Measurements from ENCODE around the gene HECTD4. TPM values are rescaled to one million over a fixed set of nuclear protein-coding genes. Genes with fewer than 3 reads are reported as not detected.

Gene HECTD4
- total RNA-seq, 1 experiment from 2014 or later: 65.7 TPM

DNA sequence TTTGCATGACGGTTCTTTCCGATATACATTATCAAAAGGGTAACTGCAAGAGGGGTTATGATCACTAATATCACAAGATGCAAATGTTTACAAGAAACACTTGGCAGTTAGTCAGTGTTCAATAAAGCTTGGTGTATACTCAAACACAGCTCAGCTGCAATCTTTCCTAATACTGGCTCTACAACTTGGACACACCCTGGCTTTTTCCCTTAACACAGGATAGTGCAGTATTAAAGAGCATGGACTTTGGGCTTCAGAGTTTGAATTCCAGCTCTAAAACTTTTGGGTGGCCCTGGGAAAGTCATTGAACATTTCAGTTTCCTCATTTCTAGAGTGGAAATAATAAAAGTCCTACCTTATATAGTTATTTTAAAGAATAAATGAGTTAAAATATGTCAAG, 107.0 kb downstream of the HECTD4 start:
- H3K9me3 Mint-ChIP-seq (ENCODE audit: low read depth, unreplicated experiment): no peaks in the 10 kb centered on the region
- CTCF ChIA-PET: no interaction called here
- no peak overlapping the region for H3K4me3 Mint-ChIP-seq (ENCODE audit: low read depth, unreplicated experiment)
- no peak overlapping the region for H3K27ac Mint-ChIP-seq (ENCODE audit: unreplicated experiment)
- DNase-seq: no peak
- H3K27me3 Mint-ChIP-seq (ENCODE audit: unreplicated experiment): no peaks in the 10 kb centered on the region
- BruUV-seq (replicated peaks): no TSS peak
- intact Hi-C loops (cut with micrococcal nuclease; ENCODE audit: unreplicated experiment): loop anchor here (5.0 kb wide), 1 partner anchor 112 kb away; no protein-coding TSS in a partner anchor
- TF ChIP-seq, protein P1, sequence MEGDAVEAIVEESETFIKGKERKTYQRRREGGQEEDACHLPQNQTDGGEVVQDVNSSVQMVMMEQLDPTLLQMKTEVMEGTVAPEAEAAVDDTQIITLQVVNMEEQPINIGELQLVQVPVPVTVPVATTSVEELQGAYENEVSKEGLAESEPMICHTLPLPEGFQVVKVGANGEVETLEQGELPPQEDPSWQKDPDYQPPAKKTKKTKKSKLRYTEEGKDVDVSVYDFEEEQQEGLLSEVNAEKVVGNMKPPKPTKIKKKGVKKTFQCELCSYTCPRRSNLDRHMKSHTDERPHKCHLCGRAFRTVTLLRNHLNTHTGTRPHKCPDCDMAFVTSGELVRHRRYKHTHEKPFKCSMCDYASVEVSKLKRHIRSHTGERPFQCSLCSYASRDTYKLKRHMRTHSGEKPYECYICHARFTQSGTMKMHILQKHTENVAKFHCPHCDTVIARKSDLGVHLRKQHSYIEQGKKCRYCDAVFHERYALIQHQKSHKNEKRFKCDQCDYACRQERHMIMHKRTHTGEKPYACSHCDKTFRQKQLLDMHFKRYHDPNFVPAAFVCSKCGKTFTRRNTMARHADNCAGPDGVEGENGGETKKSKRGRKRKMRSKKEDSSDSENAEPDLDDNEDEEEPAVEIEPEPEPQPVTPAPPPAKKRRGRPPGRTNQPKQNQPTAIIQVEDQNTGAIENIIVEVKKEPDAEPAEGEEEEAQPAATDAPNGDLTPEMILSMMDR (IDR thresholded peaks at IDR 0.05; ENCODE audit: unreplicated experiment): no peak
- no peaks in the 10 kb centered on the region for H3K4me1 Mint-ChIP-seq (ENCODE audit: low read depth, unreplicated experiment)
- no peaks in the 10 kb centered on the region for H3K36me3 Mint-ChIP-seq (ENCODE audit: insufficient read depth, unreplicated experiment)

DNA sequence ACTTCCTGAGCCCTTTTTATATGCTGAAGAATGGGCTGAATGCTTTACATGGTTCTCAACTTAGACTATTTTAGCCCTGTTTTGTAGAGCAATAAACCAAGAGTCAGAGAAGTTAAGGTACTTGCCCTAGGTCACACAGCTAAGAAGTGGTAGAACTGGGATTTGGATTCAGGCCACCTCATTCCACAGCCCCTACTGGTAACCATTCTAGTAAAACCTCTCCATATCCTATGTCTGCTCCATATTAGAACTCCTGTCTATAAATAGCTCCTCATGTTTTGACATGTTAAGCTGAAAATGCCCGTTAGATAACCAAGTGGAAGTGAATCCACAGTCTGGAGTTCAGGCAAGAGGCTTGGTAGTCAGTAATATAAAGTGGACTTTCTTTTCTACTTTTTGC, 111.6 kb downstream of the HECTD4 start:
- CTCF ChIA-PET: no interaction called here
- Mint-ChIP-seq H3K4me1 (ENCODE audit: low read depth, unreplicated experiment) (no peaks in the 10 kb centered on the region), H3K9me3 (ENCODE audit: low read depth, unreplicated experiment) (no peaks in the 10 kb centered on the region), H3K27me3 (ENCODE audit: unreplicated experiment) (no peaks in the 10 kb centered on the region), H3K36me3 (ENCODE audit: insufficient read depth, unreplicated experiment) (no peaks in the 10 kb centered on the region), H3K4me3 (ENCODE audit: low read depth, unreplicated experiment) (no peak overlapping the region), H3K27ac (ENCODE audit: unreplicated experiment) (no peak overlapping the region)
- TF ChIP-seq, protein P1 (IDR thresholded peaks at IDR 0.05; ENCODE audit: unreplicated experiment): no peak
- intact Hi-C loops (cut with micrococcal nuclease; ENCODE audit: unreplicated experiment): no loop called here
- no peak for DNase-seq
- no TSS peak for BruUV-seq (replicated peaks)

DNA sequence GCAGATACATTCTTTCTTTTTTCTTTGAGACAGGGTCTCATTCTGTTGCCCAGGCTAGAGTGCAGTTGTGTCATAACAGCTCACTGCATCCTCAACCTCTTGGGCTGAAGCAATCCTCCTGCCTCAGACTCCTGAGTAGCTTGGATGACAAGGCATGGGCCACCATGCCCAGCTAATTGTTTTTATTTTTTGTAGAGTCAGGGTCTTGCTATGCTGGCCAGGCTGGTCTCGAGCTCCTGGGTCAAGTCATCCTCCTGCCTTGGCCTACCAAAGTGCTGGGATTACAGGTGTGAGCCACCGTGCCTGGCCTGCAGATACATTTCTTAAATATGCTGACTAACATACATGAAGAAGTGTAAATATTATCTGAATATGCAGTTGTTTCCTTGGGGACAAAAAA, 115.8 kb downstream of the HECTD4 start:
- H3K27me3 Mint-ChIP-seq (ENCODE audit: unreplicated experiment): no peaks in the 10 kb centered on the region
- CTCF ChIA-PET: interaction anchor here (0.6 kb wide), 1 partner anchor 498 kb away, joined by 4 read pairs; no protein-coding TSS in a partner anchor
- intact Hi-C loops (cut with micrococcal nuclease; ENCODE audit: unreplicated experiment): no loop called here
- TF ChIP-seq, protein P1 (IDR thresholded peaks at IDR 0.05; ENCODE audit: unreplicated experiment): no peak
- BruUV-seq (replicated peaks): no TSS peak
- H3K4me1 Mint-ChIP-seq (ENCODE audit: low read depth, unreplicated experiment): no peaks in the 10 kb centered on the region
- no peak overlapping the region for H3K4me3 Mint-ChIP-seq (ENCODE audit: low read depth, unreplicated experiment)
- H3K27ac Mint-ChIP-seq (ENCODE audit: unreplicated experiment): no peak overlapping the region
- H3K36me3 Mint-ChIP-seq (ENCODE audit: insufficient read depth, unreplicated experiment): peaks cover 4% of the 10 kb centered on the region
- H3K9me3 Mint-ChIP-seq (ENCODE audit: low read depth, unreplicated experiment): no peaks in the 10 kb centered on the region
- no peak for DNase-seq

DNA sequence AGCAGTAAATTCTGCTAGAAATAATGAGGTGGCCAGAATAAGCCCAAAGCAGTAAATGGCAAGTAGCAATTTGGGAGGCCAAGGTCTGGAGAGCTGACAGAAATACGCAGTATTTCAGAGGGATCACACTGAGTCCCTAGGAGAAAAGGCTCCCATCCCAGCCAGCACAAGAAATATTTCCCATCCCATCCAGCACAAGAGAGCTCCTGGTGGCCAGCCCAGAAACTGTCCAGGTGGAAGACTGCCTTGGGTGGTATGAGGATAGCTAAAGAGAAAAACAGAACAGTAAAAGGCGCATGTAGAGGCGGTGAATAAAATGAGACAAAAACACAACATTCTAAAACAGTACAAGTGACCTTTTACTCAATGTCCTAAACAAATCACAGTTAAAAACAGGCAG, 120.7 kb downstream of the HECTD4 start:
- no peaks in the 10 kb centered on the region for H3K27me3 Mint-ChIP-seq (ENCODE audit: unreplicated experiment)
- DNase-seq: peak; percentile 11
- intact Hi-C loops (cut with micrococcal nuclease; ENCODE audit: unreplicated experiment): no loop called here
- no peaks in the 10 kb centered on the region for H3K9me3 Mint-ChIP-seq (ENCODE audit: low read depth, unreplicated experiment)
- TF ChIP-seq, protein P1 (IDR thresholded peaks at IDR 0.05; ENCODE audit: unreplicated experiment): peak; percentile 10
- H3K4me1 Mint-ChIP-seq (ENCODE audit: low read depth, unreplicated experiment): no peaks in the 10 kb centered on the region
- CTCF ChIA-PET: interaction anchor here (1.2 kb wide), 1 partner anchor 126 kb away, joined by 6 read pairs; no protein-coding TSS in a partner anchor
- H3K27ac Mint-ChIP-seq (ENCODE audit: unreplicated experiment): no peak overlapping the region
- H3K36me3 Mint-ChIP-seq (ENCODE audit: insufficient read depth, unreplicated experiment): peaks cover 13% of the 10 kb centered on the region
- no TSS peak for BruUV-seq (replicated peaks)
- H3K4me3 Mint-ChIP-seq (ENCODE audit: low read depth, unreplicated experiment): no peak overlapping the region

Data from Calu3 (cell line).